ENCODE results near the gene OR10G3. TPM values are rescaled to one million over a fixed set of nuclear protein-coding genes. Genes with fewer than 3 reads are reported as not detected.
"Not testable (repeated sequence)": the region's sequence is repeated elsewhere in the genome, so short reads cannot be mapped to it uniquely, and the experiment has no call there.

OR10G3 gene
- polyA plus RNA-seq (2014; cell fraction: cytosol; rRNA removed): not detected in 2 replicates
- polyA plus RNA-seq (2014; cell fraction: nucleus; rRNA removed): not detected in 2 replicates

GRCh38 chr14:21579976-21580375, at the start of gene OR10G3:
Gene OR10G3 (minus strand): TSS chr14:21580076. CDS start chr14:21570744, 9,332 bp downstream.
- DNase-seq (ENCODE audit: low spot score): no peak

DNA sequence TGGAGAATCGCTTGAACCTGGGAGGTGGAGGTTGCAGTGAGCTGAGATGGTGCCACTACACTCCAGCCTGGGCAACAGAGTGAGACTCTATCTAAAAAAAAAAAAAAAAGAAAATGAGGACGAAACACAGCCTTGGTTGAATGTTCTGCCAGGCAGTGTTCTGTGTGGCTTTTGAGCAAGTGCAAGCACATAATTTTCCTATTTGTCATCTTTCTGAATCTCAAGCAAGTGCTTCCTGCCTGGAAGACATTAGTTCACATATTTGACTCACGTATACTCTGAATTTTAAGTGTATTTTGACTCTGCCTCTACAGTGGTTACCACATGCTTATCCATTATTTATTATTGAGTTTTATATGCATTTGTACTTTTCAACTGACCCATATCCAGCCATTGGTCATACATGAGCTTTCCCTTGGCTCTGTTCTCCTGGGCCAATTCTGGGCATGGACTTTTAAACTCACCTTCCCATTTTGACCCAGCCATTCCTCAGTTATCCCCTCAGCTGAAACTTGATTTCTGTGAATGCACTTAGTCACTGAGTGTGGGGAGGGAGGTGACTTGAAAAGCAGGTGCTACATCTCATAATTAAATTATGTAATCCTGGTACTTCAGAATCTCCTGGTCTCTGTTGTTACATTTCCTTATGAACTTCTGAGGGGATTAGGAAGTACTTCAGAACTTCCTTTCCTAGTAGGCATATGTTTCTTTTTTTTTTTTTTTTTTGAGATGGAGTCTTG, 46.8 kb upstream of the OR10G3 start:
- no peak for DNase-seq (ENCODE audit: low spot score)

DNA sequence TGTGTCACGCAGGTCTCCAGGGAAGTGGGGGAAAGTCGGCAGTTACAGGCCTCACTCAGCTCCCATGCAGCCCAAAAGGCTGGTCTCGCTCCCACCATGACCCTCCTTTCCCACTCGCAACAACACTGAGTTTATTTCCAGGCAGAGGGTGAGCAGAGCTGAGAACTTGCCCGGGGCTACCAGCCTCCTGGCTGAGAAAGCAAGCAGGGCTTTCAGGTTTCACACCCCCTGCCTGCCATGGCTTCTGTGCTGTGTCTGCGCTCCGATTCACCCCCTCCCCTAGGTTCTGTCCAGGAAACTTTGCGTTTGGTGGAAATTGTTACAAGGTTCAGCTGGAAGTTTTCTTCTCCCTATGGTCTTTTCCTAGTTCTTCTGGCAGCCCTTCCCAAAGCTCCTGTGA, 37.7 kb upstream of the OR10G3 start:
- DNase-seq (ENCODE audit: low spot score): no peak

DNA sequence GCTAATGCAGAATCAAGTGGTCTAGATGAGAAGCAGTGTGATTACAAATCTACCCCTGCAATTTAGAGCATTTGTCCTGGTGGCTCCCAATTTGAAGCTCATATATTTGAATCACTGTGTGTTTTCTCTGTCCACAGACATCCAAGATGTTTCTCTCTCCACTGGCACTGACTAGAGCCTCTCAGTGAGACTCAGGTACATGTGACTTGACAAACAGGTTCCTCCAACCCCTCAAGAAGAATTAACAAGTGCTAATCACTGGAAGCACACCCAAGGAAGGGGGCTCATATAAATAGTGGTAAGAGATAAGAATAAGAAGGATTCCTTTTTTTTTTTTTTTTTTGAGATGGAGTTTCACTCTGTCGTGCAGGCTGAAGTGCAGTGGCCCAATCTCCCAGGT, 34.4 kb upstream of the OR10G3 start:
- DNase-seq (ENCODE audit: low spot score): no peak

DNA sequence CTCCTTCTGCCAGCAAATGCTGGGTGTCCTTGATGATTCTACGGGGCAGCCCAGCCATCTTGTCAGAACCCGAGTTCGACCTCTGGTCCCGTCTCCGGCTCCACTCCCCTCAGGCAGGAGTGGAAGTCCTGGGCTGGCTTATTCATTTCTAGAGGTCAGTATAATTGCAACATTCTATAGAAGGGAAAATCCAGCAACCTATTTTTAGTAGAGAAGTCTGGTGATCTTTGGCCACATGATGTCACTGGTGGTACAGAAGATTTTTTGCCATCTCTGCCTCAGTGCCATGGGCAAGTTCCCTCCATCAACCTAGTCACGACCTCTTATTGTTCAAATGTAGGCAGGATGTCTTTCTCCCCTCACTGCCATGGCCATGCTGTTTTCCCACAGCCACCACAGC, 32.4 kb upstream of the OR10G3 start:
- DNase-seq (ENCODE audit: low spot score): no peak

DNA sequence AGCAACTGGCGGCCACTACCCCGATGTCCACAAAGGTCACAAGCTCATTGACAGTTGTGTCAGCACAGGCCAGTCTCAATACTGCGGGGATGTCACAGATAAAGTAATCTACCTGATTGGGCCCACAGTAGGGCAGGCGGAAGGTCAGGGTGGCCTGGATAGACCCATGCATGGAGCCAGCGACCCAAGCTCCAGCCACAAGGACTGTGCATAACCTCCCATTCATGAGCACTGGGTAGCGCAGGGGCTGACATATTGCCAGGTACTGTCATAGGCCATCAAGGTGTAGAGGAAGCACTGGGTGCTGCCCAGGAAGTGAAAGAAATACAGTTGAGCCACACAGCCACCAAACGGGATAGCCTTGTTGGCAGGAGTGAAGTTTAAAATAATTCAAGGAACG, 22.3 kb upstream of the OR10G3 start:
- not testable (repeated sequence) for DNase-seq (ENCODE audit: low spot score)

- no peak for DNase-seq (ENCODE audit: low spot score)
These were observed 9.4 kb upstream of the OR10G3 start for GRCh38 chr14:21589317-21589716.

- no peak for DNase-seq (ENCODE audit: low spot score)
These were observed 4.2 kb downstream of the OR10G3 start for GRCh38 chr14:21575661-21576060.

- DNase-seq (ENCODE audit: low spot score): no peak
These were observed 7.3 kb downstream of the OR10G3 start for GRCh38 chr14:21572604-21573003.

- DNase-seq (ENCODE audit: low spot score): no peak
These were observed 21.1 kb downstream of the OR10G3 start for GRCh38 chr14:21558703-21559170.

DNA sequence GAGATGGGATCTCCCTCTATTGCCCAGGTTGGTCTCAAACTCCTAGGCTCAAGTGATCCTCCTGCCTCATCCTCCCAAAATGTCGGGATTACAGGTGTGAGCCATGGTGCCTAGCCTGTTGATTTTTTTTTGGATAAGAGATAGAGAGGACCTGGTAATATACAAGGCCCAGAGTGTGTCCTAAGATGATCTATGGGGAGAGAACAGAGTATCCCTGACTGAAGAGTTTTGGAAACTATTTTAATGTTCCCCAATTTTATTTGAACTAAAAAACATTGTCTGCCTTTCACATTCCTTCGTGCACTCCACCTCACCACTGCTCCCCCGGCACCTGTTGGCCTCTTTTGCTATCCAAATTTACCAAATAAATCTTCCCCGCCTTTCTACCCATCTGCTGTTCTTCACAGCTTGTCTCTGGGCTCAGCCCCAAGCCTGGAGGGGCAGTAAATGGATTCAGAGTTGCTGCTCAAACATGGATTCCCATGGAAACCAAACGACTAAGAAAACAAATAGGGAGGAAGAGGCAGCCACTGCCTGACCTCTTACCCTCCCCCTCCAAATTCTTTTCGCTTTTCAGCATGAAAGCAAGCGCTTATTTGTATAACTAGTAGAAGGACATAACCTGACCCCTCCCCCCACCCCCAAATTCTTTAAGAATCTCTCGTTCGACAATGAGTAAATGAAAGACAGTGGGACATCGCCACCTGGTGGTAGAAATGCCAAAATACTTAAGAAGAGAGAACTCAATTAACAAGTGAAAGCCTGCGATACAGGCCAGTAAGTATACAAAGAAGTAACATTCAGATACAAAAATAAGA, 22.6 kb downstream of the OR10G3 start:
- DNase-seq (ENCODE audit: low spot score): peak; percentile 84

DNA sequence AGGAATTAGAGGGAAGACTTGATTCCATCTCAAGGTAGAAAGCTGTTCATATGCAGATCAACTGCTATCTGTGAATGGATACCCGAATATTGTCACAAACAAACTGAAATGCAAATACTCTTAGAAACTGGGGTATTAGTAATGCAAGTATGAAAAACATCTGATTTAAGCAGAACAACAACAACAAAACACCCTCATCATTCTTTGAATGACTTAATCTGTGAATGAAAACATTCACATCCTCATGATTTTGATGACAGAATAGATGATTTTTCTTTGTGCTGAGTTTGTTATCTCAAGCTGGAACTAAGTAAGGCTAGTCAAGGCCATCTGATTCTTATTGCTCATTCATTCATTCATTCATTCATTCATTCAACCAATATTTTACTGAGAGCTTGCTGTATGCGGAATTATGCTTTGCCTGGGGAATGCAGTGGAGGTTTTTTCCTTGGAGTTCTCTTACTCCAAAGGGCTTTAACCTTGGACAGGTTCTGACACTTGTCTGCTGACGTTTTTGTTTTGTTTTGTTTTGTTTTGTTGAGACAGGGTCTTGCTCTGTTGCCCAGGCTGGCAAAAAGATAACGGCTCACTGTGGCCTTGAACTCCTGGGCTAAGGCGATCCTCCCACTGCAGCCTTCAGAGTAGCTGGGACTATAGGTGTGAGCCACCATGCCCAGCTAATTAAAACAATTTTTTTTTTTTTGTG, 23.3 kb downstream of the OR10G3 start:
- no peak for DNase-seq (ENCODE audit: low spot score)

GRCh38 chr14:21553266-21553665, 26.6 kb downstream of the OR10G3 start:
- DNase-seq (ENCODE audit: low spot score): no peak

GRCh38 chr14:21544588-21544987, 35.3 kb downstream of the OR10G3 start:
- not testable (repeated sequence) for DNase-seq (ENCODE audit: low spot score)

DNA sequence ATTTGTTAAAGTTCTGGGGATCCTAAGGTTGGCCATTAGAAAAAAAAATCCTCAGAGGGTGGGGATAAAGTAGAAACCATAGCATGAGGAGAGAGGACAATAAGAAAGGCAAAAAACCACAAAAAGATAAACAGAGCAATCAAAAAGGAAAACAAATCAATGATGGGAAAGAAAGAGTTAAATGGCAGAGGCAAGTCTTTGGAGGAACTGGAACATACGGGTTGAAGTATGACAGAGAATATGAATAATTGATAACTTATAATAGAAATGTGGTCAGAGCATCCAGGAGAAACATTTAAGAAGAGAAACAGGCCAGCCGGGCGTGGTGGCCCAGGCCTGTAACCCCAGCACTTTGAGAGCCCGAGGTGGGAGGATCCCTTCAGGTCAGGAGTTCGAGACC, 35.9 kb downstream of the OR10G3 start:
- DNase-seq (ENCODE audit: low spot score): no peak

DNA sequence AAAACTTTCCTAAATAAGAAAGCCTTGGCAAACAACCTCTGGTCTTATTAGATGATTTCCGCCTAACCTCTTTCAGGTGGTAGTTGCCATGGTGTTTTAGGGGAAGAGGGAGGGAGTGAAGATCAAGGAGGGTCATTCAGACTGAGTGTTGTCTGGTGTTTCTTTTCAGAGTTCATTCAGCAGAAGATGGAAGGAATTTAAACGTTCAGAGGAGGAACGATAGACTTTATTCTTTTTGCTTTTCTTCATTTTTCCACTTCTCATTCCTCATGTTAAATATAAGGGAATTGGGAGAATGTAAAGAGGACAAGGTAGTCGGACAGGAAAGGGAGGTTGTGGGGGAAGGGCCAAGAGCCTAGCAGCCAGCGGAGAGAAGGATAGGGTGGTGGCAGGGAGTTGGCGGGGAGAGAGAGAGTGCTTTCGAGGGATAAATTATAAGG, 36.3 kb downstream of the OR10G3 start:
- no peak for DNase-seq (ENCODE audit: low spot score)

GRCh38 chr14:21541413-21542074, 38.3 kb downstream of the OR10G3 start:
- no peak for DNase-seq (ENCODE audit: low spot score)

- DNase-seq (ENCODE audit: low spot score): no peak
These were observed 40.5 kb downstream of the OR10G3 start for GRCh38 chr14:21539189-21539940.

- no peak for DNase-seq (ENCODE audit: low spot score)
These were observed 42.8 kb downstream of the OR10G3 start for GRCh38 chr14:21537090-21537424.

DNA sequence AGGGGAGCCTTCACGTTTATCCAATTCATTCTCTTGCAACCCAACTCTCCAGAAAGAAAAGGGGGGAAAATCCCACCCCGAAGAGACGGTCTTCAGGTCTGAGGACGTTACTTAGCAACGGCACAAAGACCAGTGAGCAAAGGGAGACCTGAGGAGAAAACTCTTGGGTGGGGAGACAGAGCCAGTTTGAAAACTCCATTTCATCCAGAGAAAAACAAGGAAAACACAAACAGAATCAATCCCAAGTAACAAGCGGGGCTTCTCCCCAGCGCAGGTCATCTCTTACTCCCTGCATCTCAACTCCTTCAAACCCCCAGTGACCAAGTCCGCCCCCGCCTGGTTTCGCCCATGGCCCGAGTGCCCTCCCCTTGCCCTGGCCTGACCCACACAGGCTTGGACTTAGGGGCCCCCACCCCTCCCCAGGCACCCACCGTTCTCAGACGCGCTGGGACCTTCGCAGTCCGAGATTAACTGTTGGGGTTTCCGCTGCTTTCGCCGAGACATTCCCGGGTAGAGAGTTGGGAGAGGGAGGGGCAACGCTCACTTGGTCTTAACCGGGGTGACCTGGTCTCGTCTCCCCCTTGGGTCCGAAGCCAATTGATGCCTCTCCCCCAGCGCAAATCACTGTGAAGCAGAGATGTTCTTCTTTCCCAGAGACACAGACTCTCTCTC, 43.3 kb downstream of the OR10G3 start:
- DNase-seq (ENCODE audit: low spot score): no peak
